ENCODE results near the gene CD3D. TPM values are rescaled to one million over a fixed set of nuclear protein-coding genes. Genes with fewer than 3 reads are reported as not detected.

CD3D gene
- total and polyA plus RNA-seq, 4 donors, result not detected

GRCh38 chr11:118319337-118319707 is 23.2 kb downstream of the CD3D start:
- Histone ChIP-seq H3K36me3 (ENCODE audit: control insufficient read depth, insufficient read depth, low read length) (no peaks in the 10 kb centered on the region), H3K4me1 (ENCODE audit: control insufficient read depth, insufficient read depth, low read length) (peaks cover 12% of the 10 kb centered on the region), H3K27me3 (ENCODE audit: control insufficient read depth, insufficient read depth, low read length) (peaks cover 13% of the 10 kb centered on the region), H3K9me3 (ENCODE audit: control insufficient read depth, insufficient read depth, low read length) (no peaks in the 10 kb centered on the region), H3K27ac (ENCODE audit: low read depth, low read length) (no peak overlapping the region), H3K4me3 (ENCODE audit: low read depth, low read length) (no peak overlapping the region)
- 63% methylated on average over 1 of the region's 1 CpG for WGBS (ENCODE audit: insufficient coverage)
- DNase-seq (ENCODE audit: low read depth in 4 of 6, low spot score in 6 of 6), result no peak

GRCh38 chr11:118318581-118319336 is 23.7 kb downstream of the CD3D start:
- Histone ChIP-seq H3K4me3 (ENCODE audit: low read depth, low read length) (no peak overlapping the region), H3K27ac (ENCODE audit: low read depth, low read length) (no peak overlapping the region), H3K27me3 (ENCODE audit: control insufficient read depth, insufficient read depth, low read length) (peaks cover 15% of the 10 kb centered on the region), H3K9me3 (ENCODE audit: control insufficient read depth, insufficient read depth, low read length) (no peaks in the 10 kb centered on the region), H3K4me1 (ENCODE audit: control insufficient read depth, insufficient read depth, low read length) (peaks cover 12% of the 10 kb centered on the region), H3K36me3 (ENCODE audit: control insufficient read depth, insufficient read depth, low read length) (no peaks in the 10 kb centered on the region)
- DNase-seq (ENCODE audit: low read depth in 4 of 6, low spot score in 6 of 6), result no peak
- WGBS (ENCODE audit: insufficient coverage), result 88% methylated on average over 8 of the region's 11 CpGs

GRCh38 chr11:118318124-118318523 is 24.4 kb downstream of the CD3D start:
- H3K9me3 ChIP-seq (ENCODE audit: control insufficient read depth, insufficient read depth, low read length), result no peaks in the 10 kb centered on the region
- H3K27ac ChIP-seq (ENCODE audit: low read depth, low read length), result no peak overlapping the region
- H3K36me3 ChIP-seq (ENCODE audit: control insufficient read depth, insufficient read depth, low read length), result no peaks in the 10 kb centered on the region
- H3K27me3 ChIP-seq (ENCODE audit: control insufficient read depth, insufficient read depth, low read length), result peaks cover 15% of the 10 kb centered on the region
- no peak overlapping the region for H3K4me3 ChIP-seq (ENCODE audit: low read depth, low read length)
- H3K4me1 ChIP-seq (ENCODE audit: control insufficient read depth, insufficient read depth, low read length), result peaks cover 12% of the 10 kb centered on the region
- WGBS (ENCODE audit: insufficient coverage), result 93% methylated on average over 4 of the region's 4 CpGs
- DNase-seq (ENCODE audit: low read depth in 4 of 6, low spot score in 6 of 6), result no peak

GRCh38 chr11:118314988-118315411 is 27.5 kb downstream of the CD3D start:
- Histone ChIP-seq H3K4me3 (ENCODE audit: low read depth, low read length) (no peak overlapping the region), H3K9me3 (ENCODE audit: control insufficient read depth, insufficient read depth, low read length) (no peaks in the 10 kb centered on the region), H3K36me3 (ENCODE audit: control insufficient read depth, insufficient read depth, low read length) (no peaks in the 10 kb centered on the region), H3K27ac (ENCODE audit: low read depth, low read length) (peak overlapping the region; percentile 74), H3K4me1 (ENCODE audit: control insufficient read depth, insufficient read depth, low read length) (peaks cover 12% of the 10 kb centered on the region), H3K27me3 (ENCODE audit: control insufficient read depth, insufficient read depth, low read length) (peaks cover 21% of the 10 kb centered on the region)
- 75% methylated on average over 2 of the region's 7 CpGs for WGBS (ENCODE audit: insufficient coverage)
- no peak for DNase-seq (ENCODE audit: low read depth in 4 of 6, low spot score in 6 of 6)

- no peak for DNase-seq (ENCODE audit: low read depth in 4 of 6, low spot score in 6 of 6)
- Histone ChIP-seq H3K27ac (ENCODE audit: low read depth, low read length) (no peak overlapping the region), H3K4me1 (ENCODE audit: control insufficient read depth, insufficient read depth, low read length) (peaks cover 12% of the 10 kb centered on the region), H3K4me3 (ENCODE audit: low read depth, low read length) (no peak overlapping the region), H3K27me3 (ENCODE audit: control insufficient read depth, insufficient read depth, low read length) (peaks cover 21% of the 10 kb centered on the region), H3K9me3 (ENCODE audit: control insufficient read depth, insufficient read depth, low read length) (no peaks in the 10 kb centered on the region), H3K36me3 (ENCODE audit: control insufficient read depth, insufficient read depth, low read length) (no peaks in the 10 kb centered on the region)
- 80% methylated on average over 1 of the region's 4 CpGs for WGBS (ENCODE audit: insufficient coverage)
These were observed 29.3 kb downstream of the CD3D start for GRCh38 chr11:118313242-118313641.

- DNase-seq (ENCODE audit: low read depth in 4 of 6, low spot score in 6 of 6), result no peak
- no peak overlapping the region for H3K4me3 ChIP-seq (ENCODE audit: low read depth, low read length)
- WGBS (ENCODE audit: insufficient coverage), result 95% methylated on average over 2 of the region's 2 CpGs
- H3K4me1 ChIP-seq (ENCODE audit: control insufficient read depth, insufficient read depth, low read length), result peaks cover 12% of the 10 kb centered on the region
- no peak overlapping the region for H3K27ac ChIP-seq (ENCODE audit: low read depth, low read length)
- H3K27me3 ChIP-seq (ENCODE audit: control insufficient read depth, insufficient read depth, low read length), result peaks cover 21% of the 10 kb centered on the region
- no peaks in the 10 kb centered on the region for H3K9me3 ChIP-seq (ENCODE audit: control insufficient read depth, insufficient read depth, low read length)
- no peaks in the 10 kb centered on the region for H3K36me3 ChIP-seq (ENCODE audit: control insufficient read depth, insufficient read depth, low read length)
These were observed 30.2 kb downstream of the CD3D start for GRCh38 chr11:118312328-118312727.

- Histone ChIP-seq H3K4me3 (ENCODE audit: low read depth, low read length) (no peak overlapping the region), H3K4me1 (ENCODE audit: control insufficient read depth, insufficient read depth, low read length) (peaks cover 9% of the 10 kb centered on the region), H3K27ac (ENCODE audit: low read depth, low read length) (no peak overlapping the region), H3K36me3 (ENCODE audit: control insufficient read depth, insufficient read depth, low read length) (no peaks in the 10 kb centered on the region), H3K27me3 (ENCODE audit: control insufficient read depth, insufficient read depth, low read length) (peaks cover 19% of the 10 kb centered on the region), H3K9me3 (ENCODE audit: control insufficient read depth, insufficient read depth, low read length) (no peaks in the 10 kb centered on the region)
- no peak for DNase-seq (ENCODE audit: low read depth in 4 of 6, low spot score in 6 of 6)
- no CpG with 5 or more reads among the region's 4 CpGs for WGBS (ENCODE audit: insufficient coverage)
These were observed 31.0 kb downstream of the CD3D start for GRCh38 chr11:118311518-118311917.

- Histone ChIP-seq H3K27me3 (ENCODE audit: control insufficient read depth, insufficient read depth, low read length) (peaks cover 17% of the 10 kb centered on the region), H3K36me3 (ENCODE audit: control insufficient read depth, insufficient read depth, low read length) (no peaks in the 10 kb centered on the region), H3K27ac (ENCODE audit: low read depth, low read length) (no peak overlapping the region), H3K4me3 (ENCODE audit: low read depth, low read length) (no peak overlapping the region), H3K4me1 (ENCODE audit: control insufficient read depth, insufficient read depth, low read length) (peaks cover 8% of the 10 kb centered on the region), H3K9me3 (ENCODE audit: control insufficient read depth, insufficient read depth, low read length) (no peaks in the 10 kb centered on the region)
- no CpG with 5 or more reads among the region's 3 CpGs for WGBS (ENCODE audit: insufficient coverage)
- DNase-seq (ENCODE audit: low read depth in 4 of 6, low spot score in 6 of 6), result no peak
These were observed 31.6 kb downstream of the CD3D start for GRCh38 chr11:118310781-118311485.

- Histone ChIP-seq H3K4me3 (ENCODE audit: low read depth, low read length) (no peak overlapping the region), H3K4me1 (ENCODE audit: control insufficient read depth, insufficient read depth, low read length) (peaks cover 1% of the 10 kb centered on the region), H3K36me3 (ENCODE audit: control insufficient read depth, insufficient read depth, low read length) (no peaks in the 10 kb centered on the region), H3K27ac (ENCODE audit: low read depth, low read length) (no peak overlapping the region), H3K27me3 (ENCODE audit: control insufficient read depth, insufficient read depth, low read length) (peaks cover 17% of the 10 kb centered on the region), H3K9me3 (ENCODE audit: control insufficient read depth, insufficient read depth, low read length) (no peaks in the 10 kb centered on the region)
- DNase-seq (ENCODE audit: low read depth in 4 of 6, low spot score in 6 of 6), result no peak
- WGBS (ENCODE audit: insufficient coverage), result 90% methylated on average over 2 of the region's 3 CpGs
These were observed 32.2 kb downstream of the CD3D start for GRCh38 chr11:118310271-118310670.

All from spinal cord (tissue), 10 donors.